Stimulated activated naive CD8-positive, alpha-beta T cell treated with anti-CD3 and anti-CD28 coated beads, Interleukin-15, Interleukin-2, amounts not matched to agents 100 ng/mL and 50 ng/mL, for 24 hours (primary cell): Measurements from ENCODE around the gene RIPOR1.
"Not testable (repeated sequence)": the region's sequence is repeated elsewhere in the genome, so short reads cannot be mapped to it uniquely, and the experiment has no call there.

ENCODE experiments used
- H3K27ac Mint-ChIP-seq: one replicate; pipeline ENCODE4 v1.8.0; 2021; ENCODE audit warnings: mild to moderate bottlenecking, mixed read lengths
- H3K27me3 Mint-ChIP-seq: one replicate; pipeline ENCODE4 v1.8.0; 2021; ENCODE audit warnings: mixed read lengths
- H3K36me3 Mint-ChIP-seq: one replicate; pipeline ENCODE4 v1.8.0; 2021; ENCODE audit warnings: low read depth, mixed read lengths
- H3K4me1 Mint-ChIP-seq: one replicate; pipeline ENCODE4 v1.8.0; 2021; ENCODE audit warnings: low read depth, mixed read lengths
- H3K4me3 Mint-ChIP-seq: one replicate; pipeline ENCODE4 v1.8.0; 2021; ENCODE audit warnings: mild to moderate bottlenecking, mixed read lengths
- H3K9me3 Mint-ChIP-seq: one replicate; pipeline ENCODE4 v1.8.0; 2021; ENCODE audit warnings: mixed read lengths

Gene RIPOR1

GRCh38 chr16:67504031-67505021 is 24.3 kb upstream of the RIPOR1 start:
- Mint-ChIP-seq H3K27me3 (no peaks in the 10 kb centered on the region), H3K4me3 (no peak overlapping the region), H3K9me3 (no peaks in the 10 kb centered on the region), H3K4me1 (peaks cover 48% of the 10 kb centered on the region), H3K27ac (peak overlapping the region; percentile 76), H3K36me3 (peaks cover 2% of the 10 kb centered on the region)

- Mint-ChIP-seq H3K27ac (peak overlapping the region; percentile 12), H3K4me3 (no peak overlapping the region)
Measured at GRCh38 chr16:67506468-67506867, 22.2 kb upstream of the RIPOR1 start.

GRCh38 chr16:67509016-67509415 is 19.6 kb upstream of the RIPOR1 start:
- no peaks in the 10 kb centered on the region for H3K36me3 Mint-ChIP-seq
- H3K27me3 Mint-ChIP-seq: no peaks in the 10 kb centered on the region
- no peaks in the 10 kb centered on the region for H3K9me3 Mint-ChIP-seq
- H3K27ac Mint-ChIP-seq: no peak overlapping the region
- peaks cover 42% of the 10 kb centered on the region for H3K4me1 Mint-ChIP-seq
- no peak overlapping the region for H3K4me3 Mint-ChIP-seq

More at GRCh38 chr16:67506468-67506867, 22.2 kb upstream of the RIPOR1 start:
- Mint-ChIP-seq H3K9me3 (no peaks in the 10 kb centered on the region), H3K27me3 (no peaks in the 10 kb centered on the region), H3K4me1 (peaks cover 48% of the 10 kb centered on the region), H3K36me3 (no peaks in the 10 kb centered on the region)

GRCh38 chr16:67513892-67514291 is 14.7 kb upstream of the RIPOR1 start:
- H3K27me3 Mint-ChIP-seq, H3K36me3 Mint-ChIP-seq, H3K9me3 Mint-ChIP-seq, H3K4me3 Mint-ChIP-seq, H3K27ac Mint-ChIP-seq: not testable (repeated sequence)
- H3K4me1 Mint-ChIP-seq: peaks cover 38% of the 10 kb centered on the region

GRCh38 chr16:67514382-67514828 is 14.2 kb upstream of the RIPOR1 start:
- no peak overlapping the region for H3K4me3 Mint-ChIP-seq
- H3K4me1 Mint-ChIP-seq: peaks cover 38% of the 10 kb centered on the region
- no peak overlapping the region for H3K27ac Mint-ChIP-seq
- no peaks in the 10 kb centered on the region for H3K27me3 Mint-ChIP-seq
- H3K36me3 Mint-ChIP-seq: no peaks in the 10 kb centered on the region
- no peaks in the 10 kb centered on the region for H3K9me3 Mint-ChIP-seq

- H3K36me3 Mint-ChIP-seq: no peaks in the 10 kb centered on the region
- H3K4me1 Mint-ChIP-seq: peaks cover 52% of the 10 kb centered on the region
- H3K9me3 Mint-ChIP-seq: no peaks in the 10 kb centered on the region
- no peaks in the 10 kb centered on the region for H3K27me3 Mint-ChIP-seq
- no peak overlapping the region for H3K4me3 Mint-ChIP-seq
- peak overlapping the region; percentile 66 for H3K27ac Mint-ChIP-seq
Measured at GRCh38 chr16:67516296-67517154, 12.1 kb upstream of the RIPOR1 start.

GRCh38 chr16:67517155-67517445 is 11.5 kb upstream of the RIPOR1 start:
- Mint-ChIP-seq H3K36me3 (no peaks in the 10 kb centered on the region), H3K4me1 (peaks cover 56% of the 10 kb centered on the region), H3K9me3 (no peaks in the 10 kb centered on the region), H3K27me3 (no peaks in the 10 kb centered on the region), H3K4me3 (no peak overlapping the region), H3K27ac (peak overlapping the region; percentile 66)

- H3K4me3 Mint-ChIP-seq: no peak overlapping the region
- H3K4me1 Mint-ChIP-seq: peaks cover 59% of the 10 kb centered on the region
- no peaks in the 10 kb centered on the region for H3K36me3 Mint-ChIP-seq
- no peaks in the 10 kb centered on the region for H3K27me3 Mint-ChIP-seq
- H3K9me3 Mint-ChIP-seq: no peaks in the 10 kb centered on the region
- no peak overlapping the region for H3K27ac Mint-ChIP-seq
Measured at GRCh38 chr16:67517661-67518423, 10.8 kb upstream of the RIPOR1 start.

- Mint-ChIP-seq H3K27me3 (no peaks in the 10 kb centered on the region), H3K36me3 (no peaks in the 10 kb centered on the region), H3K4me1 (peaks cover 56% of the 10 kb centered on the region), H3K9me3 (no peaks in the 10 kb centered on the region), H3K4me3 (no peak overlapping the region), H3K27ac (peak overlapping the region; percentile 24)
Measured at GRCh38 chr16:67518676-67519075, 10.0 kb upstream of the RIPOR1 start.

GRCh38 chr16:67519242-67519641 is 9.4 kb upstream of the RIPOR1 start:
- Mint-ChIP-seq H3K9me3 (no peaks in the 10 kb centered on the region), H3K4me1 (peaks cover 56% of the 10 kb centered on the region), H3K27ac (no peak overlapping the region), H3K27me3 (no peaks in the 10 kb centered on the region), H3K36me3 (no peaks in the 10 kb centered on the region), H3K4me3 (no peak overlapping the region)

GRCh38 chr16:67521095-67521804 is 7.4 kb upstream of the RIPOR1 start:
- H3K27me3 Mint-ChIP-seq: no peaks in the 10 kb centered on the region
- peak overlapping the region; percentile 90 for H3K4me3 Mint-ChIP-seq
- H3K36me3 Mint-ChIP-seq: no peaks in the 10 kb centered on the region
- H3K27ac Mint-ChIP-seq: peak overlapping the region; percentile 99
- H3K9me3 Mint-ChIP-seq: no peaks in the 10 kb centered on the region
- peaks cover 44% of the 10 kb centered on the region for H3K4me1 Mint-ChIP-seq

- no peak overlapping the region for H3K4me3 Mint-ChIP-seq
- H3K27me3 Mint-ChIP-seq: peaks cover 4% of the 10 kb centered on the region
- peaks cover 24% of the 10 kb centered on the region for H3K4me1 Mint-ChIP-seq
- no peak overlapping the region for H3K27ac Mint-ChIP-seq
- no peaks in the 10 kb centered on the region for H3K9me3 Mint-ChIP-seq
- H3K36me3 Mint-ChIP-seq: no peaks in the 10 kb centered on the region
Measured at GRCh38 chr16:67525176-67525860, 3.3 kb upstream of the RIPOR1 start.

- no peaks in the 10 kb centered on the region for H3K36me3 Mint-ChIP-seq
- peaks cover 8% of the 10 kb centered on the region for H3K27me3 Mint-ChIP-seq
- H3K27ac Mint-ChIP-seq: no peak overlapping the region
- no peaks in the 10 kb centered on the region for H3K9me3 Mint-ChIP-seq
- H3K4me3 Mint-ChIP-seq: no peak overlapping the region
- H3K4me1 Mint-ChIP-seq: peaks cover 25% of the 10 kb centered on the region
Measured at GRCh38 chr16:67526149-67526791, 2.4 kb upstream of the RIPOR1 start.
